NCI-H2227 treated with DMSO at 0.1 percent for 48 hours (cell line): ENCODE results near the gene PDS5A.
"Not testable (repeated sequence)": the region's sequence is repeated elsewhere in the genome, so short reads cannot be mapped to it uniquely, and the experiment has no call there.

ENCODE experiments used
- DNase-seq: peaks from one replicate; lab custom pipeline; 2025; lab: John Stamatoyannopoulos, UW

PDS5A gene

DNA sequence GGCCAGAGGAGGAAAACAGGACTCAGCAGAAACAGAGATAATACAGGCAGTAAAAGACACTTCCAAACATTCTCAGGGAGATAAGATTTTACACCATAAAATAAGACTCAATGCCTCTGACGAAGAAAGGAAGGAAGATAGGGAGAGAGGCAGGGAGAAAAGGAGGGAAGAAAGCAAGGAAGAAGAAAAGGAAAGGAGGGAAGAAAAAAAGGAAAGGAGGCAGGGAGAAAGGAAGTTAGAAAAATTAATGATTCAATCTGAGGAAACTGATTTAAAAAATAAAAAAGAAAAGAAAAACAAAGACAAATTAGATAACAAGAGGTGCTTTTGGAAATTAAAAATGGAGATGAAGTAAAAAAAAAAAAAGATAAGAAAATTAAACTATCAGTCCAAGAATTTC lies 72.1 kb downstream of the PDS5A start:
- DNase-seq: no peak

DNA sequence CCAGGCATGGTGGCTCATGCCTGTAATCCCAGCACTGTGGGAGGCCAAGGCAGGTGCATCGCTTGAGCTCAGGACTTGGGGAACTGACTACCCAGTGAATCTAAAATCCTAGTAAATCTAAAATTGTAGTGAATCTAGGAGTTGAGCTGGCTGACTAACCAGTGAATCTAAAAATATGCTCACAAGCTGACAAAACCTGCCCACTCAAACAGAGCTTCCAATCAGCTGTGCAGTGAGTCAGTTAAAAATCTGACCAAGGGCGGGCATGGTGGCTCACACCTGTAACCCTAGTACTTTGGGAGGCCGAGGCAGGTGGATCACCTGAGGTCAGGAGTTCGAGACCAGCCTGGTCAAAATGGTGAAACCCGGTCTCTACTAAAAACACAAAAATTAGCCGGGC lies 72.7 kb downstream of the PDS5A start:
- DNase-seq: not testable (repeated sequence)

DNA sequence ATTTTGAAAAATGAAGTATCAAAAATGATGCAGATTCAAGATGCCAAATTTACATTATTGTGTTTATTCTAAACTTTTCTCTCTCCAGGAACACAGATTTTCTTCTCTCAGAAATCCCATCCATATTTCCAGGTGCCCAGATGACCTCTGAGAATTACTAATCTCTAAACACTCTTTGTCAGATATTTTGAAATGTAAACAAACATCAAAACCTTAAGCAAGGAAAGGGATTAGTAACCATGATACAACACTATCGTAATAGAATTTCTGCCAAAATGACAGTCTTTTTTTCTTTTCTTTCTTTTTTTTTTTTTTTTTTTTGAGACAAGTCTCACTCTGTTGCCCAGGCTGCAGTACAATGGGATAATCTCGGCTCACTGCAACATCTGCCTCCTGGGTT lies 76.7 kb downstream of the PDS5A start:
- no peak for DNase-seq

DNA sequence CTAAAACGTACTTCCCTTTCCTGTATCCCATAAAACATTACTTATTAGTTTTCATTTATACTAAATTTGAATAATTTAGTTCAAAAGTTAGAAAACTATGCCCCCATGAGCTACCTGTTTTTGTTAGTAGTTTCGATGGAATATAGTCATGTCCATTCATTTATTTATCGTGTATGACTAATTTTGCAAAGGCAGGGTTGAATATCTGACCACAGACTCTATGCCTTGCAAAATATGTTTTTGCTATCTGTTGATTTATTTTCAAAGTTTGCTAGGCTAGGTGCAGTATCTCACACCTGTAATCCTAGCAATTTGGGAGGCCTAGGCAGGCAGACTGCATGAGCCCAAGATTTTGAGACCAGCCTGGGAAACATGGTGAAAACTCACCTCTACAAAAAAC lies 78.4 kb downstream of the PDS5A start:
- no peak for DNase-seq

DNA sequence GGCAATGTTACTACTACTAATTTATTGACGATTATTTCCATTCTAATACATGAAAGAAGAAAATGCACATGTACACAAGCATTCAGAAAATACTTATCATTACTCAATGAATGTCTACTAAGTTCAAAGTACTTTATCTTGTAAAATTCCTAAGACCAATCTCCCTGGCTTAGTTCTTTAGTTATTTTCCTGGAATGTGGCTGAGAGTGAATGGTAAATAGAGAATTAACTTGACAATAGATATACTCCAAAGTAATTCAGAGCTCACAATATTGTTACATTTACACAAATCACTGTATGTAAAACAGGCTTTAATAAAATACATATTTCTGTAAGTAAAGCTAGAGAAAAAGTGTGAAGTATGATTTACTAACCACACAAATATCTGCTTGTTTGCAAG lies 79.7 kb downstream of the PDS5A start:
- no peak for DNase-seq

DNA sequence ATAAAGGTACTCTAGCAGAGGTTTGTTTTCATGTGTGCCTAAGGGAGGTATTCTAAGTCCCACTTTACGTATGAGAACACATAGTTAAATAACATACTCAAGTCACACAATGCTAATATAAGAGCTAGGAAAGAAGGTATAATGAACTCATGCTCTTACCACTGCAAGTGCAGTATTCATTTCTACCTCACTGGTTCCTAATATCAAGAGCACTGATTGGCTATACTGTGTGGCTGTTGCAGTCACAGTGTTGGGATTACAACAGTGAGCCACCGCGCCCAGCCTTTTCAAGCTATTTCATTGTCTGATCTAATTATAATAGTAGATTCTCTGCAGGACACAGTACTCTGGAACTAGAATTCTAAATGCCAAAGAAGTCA lies 84.0 kb downstream of the PDS5A start:
- DNase-seq: no peak

DNA sequence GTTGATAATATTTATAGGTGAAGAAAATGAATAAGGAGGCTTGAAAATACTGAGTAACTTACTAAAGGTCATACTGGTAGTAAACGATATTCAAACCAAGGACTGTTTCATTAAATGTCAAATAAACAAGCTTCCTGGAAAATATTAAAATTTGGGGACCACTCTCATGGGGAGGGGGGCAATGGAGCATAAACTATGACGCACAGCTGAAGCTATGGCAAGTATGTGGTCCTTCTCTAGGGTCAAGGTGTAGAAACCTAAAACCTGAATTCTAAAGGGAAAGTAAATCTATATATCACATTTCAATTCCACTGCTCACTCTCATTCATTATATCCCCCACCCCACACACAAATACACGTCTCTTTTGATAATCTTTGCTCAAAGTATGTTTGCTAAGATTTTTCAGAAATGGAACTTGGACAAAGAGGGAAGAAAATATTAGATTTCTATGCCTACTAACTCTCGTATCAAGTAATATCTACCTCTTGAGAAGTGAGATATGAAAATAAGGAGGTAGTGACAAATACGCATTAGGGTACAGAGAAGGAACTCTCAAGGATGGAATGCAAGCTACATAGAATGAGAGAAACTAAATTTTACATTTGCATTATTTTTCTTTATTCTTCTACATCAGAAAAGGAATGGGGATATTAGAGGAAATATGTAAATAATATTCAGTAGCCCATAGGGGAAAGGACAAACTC lies 84.6 kb downstream of the PDS5A start:
- DNase-seq: no peak

DNA sequence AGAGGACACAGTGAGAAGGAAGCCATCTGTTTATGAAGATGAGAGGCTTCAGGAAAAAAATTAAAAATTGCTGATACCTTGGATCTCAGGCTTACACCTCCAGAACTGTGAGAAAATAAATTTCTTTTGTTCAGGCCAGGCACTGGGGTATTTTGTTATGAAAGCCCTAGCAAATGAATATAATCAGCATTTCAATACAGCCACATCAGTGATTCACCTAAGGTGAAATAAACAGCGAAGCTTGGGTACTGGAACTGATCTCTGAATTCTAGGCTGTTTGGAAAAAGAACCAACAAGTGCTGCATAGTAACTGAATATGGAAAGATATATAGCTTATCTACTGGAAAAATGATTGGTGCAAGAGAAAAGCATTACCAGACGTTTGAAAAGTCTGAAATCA lies 88.5 kb downstream of the PDS5A start:
- DNase-seq: no peak

DNA sequence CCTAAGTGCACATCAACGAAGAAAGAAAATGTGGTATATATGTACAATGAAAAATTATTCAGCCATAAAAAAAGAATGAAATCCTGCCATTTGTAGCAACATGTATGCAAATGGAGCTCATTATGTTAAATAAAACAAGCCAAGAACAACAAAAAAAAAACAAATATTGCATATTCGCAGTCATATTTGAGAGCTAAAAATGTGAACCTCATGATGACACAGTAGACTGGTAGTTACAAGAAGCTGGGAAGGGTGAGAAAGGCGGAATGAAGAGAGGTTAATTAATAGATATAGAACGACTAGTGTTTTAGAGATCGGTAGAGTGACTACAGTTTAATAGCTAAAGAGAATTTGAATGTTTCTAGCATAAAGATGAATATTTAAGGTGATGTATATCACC lies 89.2 kb downstream of the PDS5A start:
- DNase-seq: no peak

DNA sequence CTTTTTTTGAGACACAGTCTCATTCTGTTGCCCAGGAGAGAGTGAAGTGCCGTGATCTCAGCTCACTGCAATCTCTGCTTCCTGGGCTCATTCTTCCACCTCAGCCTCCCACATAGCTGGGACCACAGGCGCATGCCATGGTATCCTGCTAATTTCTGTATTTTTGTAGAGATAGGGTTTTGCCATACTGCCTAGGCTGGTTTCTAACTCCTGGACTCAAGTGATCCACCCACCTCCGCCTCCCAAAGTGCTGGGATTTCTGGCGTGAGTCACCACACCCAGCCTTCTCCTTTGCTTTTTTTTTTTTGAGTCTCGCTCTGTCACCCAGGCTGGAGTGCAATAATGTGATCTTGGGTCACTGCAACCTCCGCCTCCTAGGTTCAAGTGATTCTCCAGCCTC lies 94.1 kb downstream of the PDS5A start:
- no peak for DNase-seq

DNA sequence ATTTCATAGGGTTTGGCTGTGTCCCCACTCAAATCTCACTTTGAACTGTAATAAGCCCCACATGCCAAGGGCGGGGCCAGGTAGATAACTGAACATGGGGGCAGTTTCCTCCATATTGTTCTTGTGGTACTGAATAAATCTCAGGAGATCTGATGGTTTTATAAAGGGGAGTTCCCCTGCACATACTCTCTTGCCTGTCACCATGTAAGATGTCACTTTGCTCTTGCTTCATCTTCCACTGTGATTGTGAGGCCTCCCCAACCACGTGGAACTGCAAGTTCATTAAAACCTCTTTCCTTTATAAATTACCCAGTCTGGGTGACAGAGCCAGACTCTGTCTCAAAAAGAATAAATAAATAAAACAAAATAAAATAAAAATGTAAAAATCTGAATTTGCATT lies 95.9 kb downstream of the PDS5A start:
- DNase-seq: no peak

DNA sequence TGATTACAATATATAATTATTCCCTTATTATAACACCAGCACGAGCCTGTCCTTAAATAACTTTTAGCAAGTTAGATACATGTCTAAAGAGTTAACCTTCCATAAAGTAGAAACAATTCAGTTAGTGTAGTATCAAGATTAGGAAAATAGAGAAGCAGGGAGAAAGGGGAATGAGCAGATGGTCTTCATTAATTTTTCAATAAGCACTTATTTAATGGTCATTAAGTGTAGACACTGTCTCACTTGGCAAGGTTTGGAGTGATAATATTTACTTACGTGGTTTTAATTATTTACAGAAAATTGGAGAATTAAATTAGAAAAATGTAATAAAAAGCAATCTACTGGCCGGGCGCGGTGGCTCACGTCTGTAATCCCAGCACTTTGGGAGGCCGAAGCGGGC lies 99.7 kb downstream of the PDS5A start:
- DNase-seq: no peak

DNA sequence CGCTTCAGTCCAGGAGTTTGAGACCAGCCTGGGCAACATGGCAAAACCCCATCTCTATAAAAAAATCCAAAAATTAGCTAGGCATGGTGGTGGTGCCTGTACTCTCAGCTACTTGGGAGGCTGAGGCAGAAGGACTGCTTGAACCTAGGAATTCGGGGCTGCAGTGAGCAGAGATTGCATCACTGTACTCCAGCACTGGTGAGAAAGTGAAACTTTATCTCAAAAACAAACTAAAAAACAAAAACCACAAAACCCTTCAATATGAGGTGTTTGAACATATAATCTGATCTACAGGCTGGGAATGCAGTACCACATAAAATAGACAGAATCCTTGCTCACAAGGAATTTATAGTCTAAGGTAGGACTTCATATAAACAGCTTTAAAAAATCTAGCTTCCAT lies 103.9 kb downstream of the PDS5A start:
- DNase-seq: no peak

DNA sequence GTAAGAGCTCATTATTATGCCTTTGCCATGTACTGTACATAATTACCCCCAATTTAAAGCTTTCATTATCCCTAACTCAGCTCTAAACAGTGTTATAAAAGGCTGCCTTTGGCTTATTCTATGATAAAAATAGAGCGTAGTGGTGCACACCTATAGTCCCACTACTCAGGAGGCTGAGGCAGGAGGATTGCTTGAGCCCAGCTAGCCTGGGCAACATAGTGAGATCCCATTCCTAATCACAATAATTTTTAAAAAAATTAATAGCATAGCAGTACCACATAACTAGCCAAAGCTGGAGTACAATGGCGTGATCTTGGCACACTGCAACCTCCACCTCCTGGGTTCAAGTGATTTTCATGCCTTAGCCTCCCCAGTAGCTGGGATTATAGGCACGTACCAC lies 112.4 kb downstream of the PDS5A start:
- DNase-seq: no peak

DNA sequence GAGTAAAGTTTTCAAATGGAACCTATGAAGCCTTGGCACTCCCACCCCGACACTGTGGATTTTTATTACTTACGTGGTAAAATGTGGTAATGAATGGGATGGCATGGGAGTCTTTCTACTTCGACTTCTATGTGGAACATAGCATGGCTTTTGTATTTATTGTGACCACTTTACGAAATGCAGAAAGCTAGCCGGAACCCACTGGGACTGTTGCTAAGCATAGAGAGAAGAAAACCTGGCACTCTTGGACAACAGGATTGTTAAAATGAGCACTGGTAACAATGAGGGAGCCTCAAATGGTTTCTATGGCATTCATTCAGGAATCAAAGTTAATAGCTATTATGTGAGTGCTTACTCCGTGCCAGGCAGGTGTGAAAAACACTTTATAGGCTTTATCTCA lies 113.3 kb downstream of the PDS5A start:
- DNase-seq: no peak

DNA sequence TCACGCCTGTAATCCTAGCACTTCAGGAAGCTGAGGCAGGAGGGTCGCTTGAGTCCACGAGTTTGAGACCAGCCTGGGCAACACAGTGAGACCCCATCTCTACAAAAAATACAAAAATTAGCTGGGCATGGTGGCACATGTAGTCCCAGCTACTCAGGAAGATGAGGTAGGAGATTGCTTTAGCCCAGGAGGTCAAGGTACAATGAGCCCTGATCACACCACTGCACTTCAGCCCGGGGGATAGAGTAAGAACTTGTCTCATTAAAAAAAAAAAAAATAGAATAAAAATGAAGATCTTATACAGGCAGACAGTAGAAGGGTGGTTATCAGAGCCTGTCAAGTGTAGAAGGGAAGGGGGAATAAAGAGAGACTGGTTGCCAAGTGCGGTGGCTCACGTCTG lies 116.9 kb downstream of the PDS5A start:
- DNase-seq: no peak

DNA sequence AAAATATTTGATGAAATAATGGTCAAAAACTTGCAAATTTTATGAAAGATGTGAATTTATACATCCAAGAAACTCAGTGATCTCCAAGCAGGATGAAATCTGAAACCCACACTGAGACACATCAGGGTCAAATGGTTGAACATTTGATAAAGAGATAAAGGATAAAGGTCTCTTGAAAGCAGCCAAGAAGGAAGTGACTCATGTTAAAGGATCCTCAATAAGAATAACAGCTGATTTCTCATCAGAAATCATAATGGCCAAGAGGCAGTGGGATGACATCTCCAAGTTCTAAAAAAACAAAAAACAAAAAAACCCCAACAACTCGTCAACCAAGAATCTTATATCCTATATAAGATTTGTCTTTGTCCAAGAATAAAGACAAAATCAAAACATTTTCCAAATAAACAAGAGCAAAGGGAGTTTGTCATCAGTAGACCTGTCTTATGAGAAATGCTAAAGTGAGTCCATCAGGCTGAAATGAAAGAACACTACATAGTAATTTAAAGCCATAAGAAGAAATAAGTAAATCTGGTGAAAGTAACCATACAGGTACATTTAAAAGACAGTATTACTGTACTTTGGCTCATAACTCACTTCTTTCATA lies 121.7 kb downstream of the PDS5A start:
- DNase-seq: no peak

DNA sequence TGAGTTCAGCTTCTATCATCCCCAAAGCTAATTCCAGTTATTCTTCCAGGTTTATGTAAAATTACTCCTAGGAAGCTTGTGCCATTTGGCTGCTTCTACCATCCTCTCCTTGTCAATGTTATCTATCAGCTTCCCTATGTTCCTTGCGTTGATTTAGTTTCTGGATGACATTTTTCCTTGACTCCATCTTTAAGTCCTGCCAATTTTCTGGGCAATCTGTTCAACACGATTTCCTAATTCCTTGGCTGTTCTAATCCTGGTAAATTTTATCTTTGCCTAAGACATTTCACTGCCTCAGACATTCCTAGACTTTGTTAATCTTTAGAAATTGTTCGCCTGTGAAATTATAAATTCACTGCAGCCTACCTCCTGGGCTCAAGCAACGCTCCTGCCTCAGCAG lies 125.1 kb downstream of the PDS5A start:
- DNase-seq: no peak

DNA sequence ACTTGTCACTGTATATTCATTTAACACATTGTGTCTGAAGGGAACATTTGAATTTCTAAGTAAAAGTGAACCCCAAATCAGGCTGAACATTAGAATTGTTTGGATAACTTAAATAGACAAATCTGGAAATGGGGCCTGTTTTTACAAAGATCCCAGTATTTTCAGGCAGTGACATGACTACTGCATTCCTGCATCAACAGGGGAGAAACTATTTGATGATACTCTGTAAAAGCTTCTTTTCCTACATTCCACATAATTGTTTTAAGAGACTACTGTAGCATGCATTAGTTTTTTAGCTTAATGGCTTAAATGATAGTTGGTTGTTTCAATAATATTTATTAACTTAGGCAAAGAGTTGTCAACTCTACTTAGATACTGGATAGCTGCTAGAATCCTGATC lies 127.0 kb downstream of the PDS5A start:
- no peak for DNase-seq

DNA sequence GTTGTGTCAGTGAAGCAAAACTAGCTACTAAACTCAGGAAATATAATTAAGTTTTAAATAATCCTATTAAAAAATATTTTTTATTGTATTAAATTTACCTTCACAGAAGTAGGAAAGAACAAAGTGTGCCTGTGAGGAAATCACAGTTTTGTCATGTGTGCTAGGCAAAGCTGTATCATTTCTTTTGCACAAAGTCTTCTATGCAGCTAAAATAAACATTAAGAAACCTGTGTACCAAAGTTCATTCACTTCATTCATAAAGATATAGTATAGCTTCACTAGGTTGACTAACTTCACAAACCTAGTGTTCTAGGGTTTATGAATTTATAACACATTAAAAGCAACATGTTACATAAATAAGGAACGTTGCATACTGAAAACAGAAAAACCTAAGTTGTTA lies 131.0 kb downstream of the PDS5A start:
- no peak for DNase-seq

DNA sequence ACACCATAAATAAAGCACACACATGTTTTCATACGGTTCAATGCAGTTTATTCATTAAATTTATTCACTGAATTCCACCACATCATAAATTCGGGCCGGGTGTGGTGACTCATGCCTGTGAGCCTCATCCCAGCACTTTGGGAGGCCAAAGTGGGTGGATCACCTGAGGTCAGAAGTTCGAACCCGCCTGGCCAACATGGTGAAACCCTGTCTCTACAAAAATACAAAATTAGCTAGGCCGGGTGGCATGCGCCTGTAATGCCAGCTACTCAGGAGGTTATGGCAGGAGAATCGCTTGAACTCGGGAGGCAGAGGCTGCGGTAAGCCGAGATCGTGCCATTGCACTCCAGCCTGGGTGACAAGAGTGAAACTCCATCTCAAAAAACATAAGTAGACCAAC lies 131.6 kb downstream of the PDS5A start:
- no peak for DNase-seq

DNA sequence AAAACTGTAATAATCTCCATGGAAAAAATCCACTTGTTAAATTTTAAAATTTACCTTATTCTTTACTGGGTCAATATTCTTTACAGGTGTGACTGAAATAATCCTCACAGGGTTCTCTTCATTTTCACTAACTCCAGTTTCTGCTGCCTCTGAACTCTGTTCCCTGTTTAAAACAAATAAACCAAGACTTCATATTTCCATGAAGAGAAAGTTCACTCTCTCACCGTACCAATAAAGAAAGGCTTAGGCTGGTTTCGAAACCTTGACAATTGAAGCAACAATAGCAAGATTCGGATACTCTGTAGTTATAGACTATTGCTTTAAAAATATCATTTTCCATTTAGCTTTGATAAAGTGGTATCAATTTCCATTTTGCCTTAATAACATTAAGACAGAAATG lies 135.8 kb downstream of the PDS5A start:
- DNase-seq: no peak

DNA sequence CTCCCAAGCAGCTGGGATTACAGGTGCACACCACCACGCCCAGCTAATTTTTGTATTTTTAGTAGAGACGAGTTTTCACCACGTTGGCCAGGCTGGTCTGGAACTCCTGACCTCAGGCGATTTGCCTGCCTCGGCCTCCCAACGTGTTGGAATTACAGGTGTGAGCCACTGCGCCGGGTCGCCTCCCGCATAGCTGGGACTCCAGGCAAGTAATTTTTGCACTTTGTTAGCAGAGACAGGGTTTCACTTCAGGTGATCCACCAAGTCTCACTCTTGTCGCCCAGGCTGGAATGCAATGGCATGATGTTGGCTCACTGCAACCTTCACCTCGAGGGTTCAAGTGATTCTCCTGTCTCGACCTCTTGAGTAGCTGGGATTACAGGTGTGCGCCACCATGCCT lies 137.2 kb downstream of the PDS5A start:
- not testable (repeated sequence) for DNase-seq

DNA sequence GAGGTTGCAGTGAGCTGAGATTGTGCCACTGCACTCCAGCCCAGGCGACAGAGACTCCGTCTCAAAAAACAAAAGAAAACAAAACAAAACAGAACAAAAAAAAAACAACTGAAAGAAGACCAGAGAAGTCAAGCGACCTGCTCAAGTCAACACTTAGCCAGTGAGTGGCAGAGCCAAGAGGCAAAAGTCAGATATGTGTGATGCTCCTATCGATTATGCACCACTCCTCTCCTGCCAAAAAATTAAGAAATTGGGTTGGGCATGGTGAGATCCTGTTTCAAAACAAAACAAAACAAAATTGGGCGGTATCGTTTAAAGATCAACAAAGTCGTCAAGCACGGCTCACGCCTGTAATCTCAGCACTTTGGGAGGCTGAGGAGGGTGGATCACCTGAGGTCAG lies 137.7 kb downstream of the PDS5A start:
- DNase-seq: no peak
